ENCODE measurements around the gene IRAK3. TPM values are rescaled to one million over a fixed set of nuclear protein-coding genes. Genes with fewer than 3 reads are reported as not detected.

IRAK3 gene
- total RNA-seq, 2 donors from 2014 or later: 0.27 to 0.59 TPM

GRCh38 chr12:66237505-66238175, 48.6 kb downstream of the IRAK3 start:
- H3K36me3 ChIP-seq (ENCODE audit: control insufficient read depth, insufficient read depth, low read length): no peaks in the 10 kb centered on the region
- no peak for TF ChIP-seq CTCF (conservative IDR thresholded peaks at IDR 0.05)
- H3K27me3 ChIP-seq (ENCODE audit: control insufficient read depth, insufficient read depth, low read length, poor library complexity, severe bottlenecking): no peaks in the 10 kb centered on the region
- H3K4me3 ChIP-seq (ENCODE audit: low read length): peak overlapping the region; percentile 44
- H3K4me1 ChIP-seq (ENCODE audit: control insufficient read depth, insufficient read depth, low read length): peaks cover 21% of the 10 kb centered on the region
- H3K27ac Mint-ChIP-seq: no peak overlapping the region
- no peaks in the 10 kb centered on the region for H3K36me3 Mint-ChIP-seq (ENCODE audit: low read depth)
- H3K9ac ChIP-seq (ENCODE audit: extremely low read depth, low read length, poor library complexity, severe bottlenecking): no peak overlapping the region
- WGBS, 2 experiments (ENCODE audit: insufficient coverage in 1 of 2, insufficient read length in 1 of 2): 54 to 69% methylated on average over 2 of the region's 2 CpGs
- no peaks in the 10 kb centered on the region for H3K9me3 ChIP-seq (ENCODE audit: control insufficient read depth, low read length)
- H3K27ac ChIP-seq (ENCODE audit: low read depth, low read length): no peak overlapping the region
- peaks cover 51% of the 10 kb centered on the region for H3K4me1 Mint-ChIP-seq
- DNase-seq: no peak
- no peaks in the 10 kb centered on the region for H3K9me3 Mint-ChIP-seq
- no peak overlapping the region for H3K4me3 Mint-ChIP-seq
- peaks cover 4% of the 10 kb centered on the region for H3K27me3 Mint-ChIP-seq (ENCODE audit: insufficient read depth)

GRCh38 chr12:66239295-66239694, 50.3 kb downstream of the IRAK3 start:
- TF ChIP-seq CTCF (conservative IDR thresholded peaks at IDR 0.05): no peak
- Histone ChIP-seq H3K27me3 (ENCODE audit: control insufficient read depth, insufficient read depth, low read length, poor library complexity, severe bottlenecking) (no peaks in the 10 kb centered on the region), H3K36me3 (ENCODE audit: control insufficient read depth, insufficient read depth, low read length) (no peaks in the 10 kb centered on the region), H3K4me1 (ENCODE audit: control insufficient read depth, insufficient read depth, low read length) (peaks cover 21% of the 10 kb centered on the region), H3K9ac (ENCODE audit: extremely low read depth, low read length, poor library complexity, severe bottlenecking) (no peak overlapping the region), H3K4me3 (ENCODE audit: low read length) (peak overlapping the region; percentile 20), H3K27ac (ENCODE audit: low read depth, low read length) (no peak overlapping the region), H3K9me3 (ENCODE audit: control insufficient read depth, low read length) (no peaks in the 10 kb centered on the region)
- Mint-ChIP-seq H3K4me1 (peaks cover 47% of the 10 kb centered on the region), H3K4me3 (no peak overlapping the region), H3K36me3 (ENCODE audit: low read depth) (no peaks in the 10 kb centered on the region), H3K9me3 (no peaks in the 10 kb centered on the region), H3K27ac (no peak overlapping the region), H3K27me3 (ENCODE audit: insufficient read depth) (peaks cover 4% of the 10 kb centered on the region)
- DNase-seq: peak; percentile 75
- 0% methylated on average over 1 of the region's 1 CpG for WGBS, 2 experiments (ENCODE audit: insufficient coverage in 1 of 2, insufficient read length in 1 of 2)

GRCh38 chr12:66240096-66240820, 51.2 kb downstream of the IRAK3 start:
- TF ChIP-seq CTCF (conservative IDR thresholded peaks at IDR 0.05): no peak
- Mint-ChIP-seq H3K27ac (no peak overlapping the region), H3K9me3 (no peaks in the 10 kb centered on the region), H3K4me3 (no peak overlapping the region), H3K4me1 (peaks cover 45% of the 10 kb centered on the region), H3K27me3 (ENCODE audit: insufficient read depth) (peaks cover 4% of the 10 kb centered on the region), H3K36me3 (ENCODE audit: low read depth) (no peaks in the 10 kb centered on the region)
- WGBS, 2 experiments (ENCODE audit: insufficient coverage in 1 of 2, insufficient read length in 1 of 2): 84 to 95% methylated on average over 3 to 7 of the region's 7 CpGs
- no peak for DNase-seq
- Histone ChIP-seq H3K4me3 (ENCODE audit: low read length) (no peak overlapping the region), H3K4me1 (ENCODE audit: control insufficient read depth, insufficient read depth, low read length) (peaks cover 21% of the 10 kb centered on the region), H3K9me3 (ENCODE audit: control insufficient read depth, low read length) (no peaks in the 10 kb centered on the region), H3K27me3 (ENCODE audit: control insufficient read depth, insufficient read depth, low read length, poor library complexity, severe bottlenecking) (no peaks in the 10 kb centered on the region), H3K36me3 (ENCODE audit: control insufficient read depth, insufficient read depth, low read length) (no peaks in the 10 kb centered on the region), H3K9ac (ENCODE audit: extremely low read depth, low read length, poor library complexity, severe bottlenecking) (no peak overlapping the region), H3K27ac (ENCODE audit: low read depth, low read length) (no peak overlapping the region)

All from endodermal cell (in vitro differentiated cells).